Osteoblast (primary cell): ENCODE data around the gene ITIH4. TPM values are rescaled to one million over a fixed set of nuclear protein-coding genes. Genes with fewer than 3 reads are reported as not detected.

Source experiments
- DNase-seq: peaks from one replicate; pipeline ENCODE4 v3.0.0; 2011; ENCODE audit warnings: low spot score, mixed read lengths; ENCODE audit not compliant: insufficient read length; ENCODE audit errors: missing footprints
- H2AFZ ChIP-seq: 2 replicates; pipeline ENCODE4 v1.6.0; 2011; ENCODE audit warnings: mild to moderate bottlenecking, low read length
- H3K27ac ChIP-seq: 2 replicates; pipeline ENCODE4 v1.5.1; 2011; ENCODE audit warnings: mild to moderate bottlenecking, low read depth, low read length, moderate library complexity
- H3K27me3 ChIP-seq: 2 replicates; pipeline ENCODE4 v1.6.0; 2012; ENCODE audit warnings: mild to moderate bottlenecking, control low read depth, inconsistent platforms, low read length, moderate library complexity; ENCODE audit not compliant: insufficient read depth
- H3K36me3 ChIP-seq: 2 replicates; pipeline ENCODE4 v1.5.1; 2011; ENCODE audit warnings: mild to moderate bottlenecking, low read length, control low read depth, moderate library complexity; ENCODE audit not compliant: insufficient read depth
- H3K4me1 ChIP-seq: 2 replicates; pipeline ENCODE4 v1.5.1; 2011; ENCODE audit warnings: mild to moderate bottlenecking, low read length, control low read depth, moderate library complexity; ENCODE audit not compliant: insufficient read depth
- H3K4me2 ChIP-seq: 2 replicates; pipeline ENCODE4 v1.6.0; 2011; ENCODE audit warnings: mild to moderate bottlenecking, low read length; ENCODE audit not compliant: insufficient read depth
- H3K4me3 ChIP-seq: fragments of 200-600 bp; sonication (generic); 3 replicates; pipeline ENCODE4 v1.5.1; 2012; ENCODE audit warnings: mild to moderate bottlenecking, low read length, inconsistent platforms; ENCODE audit not compliant: insufficient read depth
- H3K79me2 ChIP-seq: 2 replicates; pipeline ENCODE4 v1.6.0; 2012; ENCODE audit warnings: mild to moderate bottlenecking, low read length, control low read depth, inconsistent platforms; ENCODE audit not compliant: insufficient read depth
- H3K9me3 ChIP-seq: 2 replicates; pipeline ENCODE4 v1.5.1; 2011; ENCODE audit warnings: low read depth, low read length, control low read depth
- H4K20me1 ChIP-seq: 2 replicates; pipeline ENCODE4 v1.6.0; 2012; ENCODE audit warnings: mild to moderate bottlenecking, low read length, control low read depth; ENCODE audit not compliant: insufficient read depth
- total RNA-seq: library from RNA; depleted of rRNA; stranded (reverse); fragments of >200 nt; gene quantifications from 2 replicates; pipeline ENCODE4 v1.2.3, GENCODE V29; 2012
- TF ChIP-seq, protein P1 (sequence below): IDR thresholded peaks from 2 replicates; pipeline ENCODE4 v1.5.1; 2011; ENCODE audit warnings: mild to moderate bottlenecking, low read depth, low read length, moderate library complexity; ENCODE audit errors: extremely low read depth

Gene ITIH4
- total RNA-seq, 1 donor, result 2.5 TPM

DNA sequence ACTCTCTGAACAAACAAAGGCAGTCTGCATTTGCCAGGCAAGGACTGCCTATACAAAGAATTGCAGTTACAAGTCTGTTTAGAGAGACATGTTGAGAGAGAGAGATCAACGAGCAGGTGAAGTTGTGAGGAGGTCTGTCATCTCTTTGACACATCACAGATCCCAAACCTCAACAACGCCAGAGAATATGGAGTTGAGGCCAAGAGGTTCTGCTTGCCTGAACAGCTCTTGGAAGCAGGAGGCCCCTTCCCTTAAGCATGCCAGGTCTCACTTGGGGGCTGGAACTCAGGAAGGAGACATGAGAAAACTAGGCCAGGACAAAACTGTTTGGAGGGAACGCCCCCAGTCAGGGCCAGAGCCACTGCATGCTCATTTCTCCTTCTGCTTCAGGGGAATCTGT, 26.7 kb upstream of the ITIH4 start:
- no peak overlapping the region for H2AFZ ChIP-seq
- no peak overlapping the region for H3K4me2 ChIP-seq
- no peaks in the 10 kb centered on the region for H3K27me3 ChIP-seq
- no peaks in the 10 kb centered on the region for H3K4me1 ChIP-seq
- no peak overlapping the region for H3K27ac ChIP-seq
- no peaks in the 10 kb centered on the region for H3K79me2 ChIP-seq
- H3K9me3 ChIP-seq, result no peaks in the 10 kb centered on the region
- no peak overlapping the region for H3K4me3 ChIP-seq
- H3K36me3 ChIP-seq, result peaks cover under 1% of the 10 kb centered on the region
- DNase-seq, result no peak
- TF ChIP-seq, protein P1, sequence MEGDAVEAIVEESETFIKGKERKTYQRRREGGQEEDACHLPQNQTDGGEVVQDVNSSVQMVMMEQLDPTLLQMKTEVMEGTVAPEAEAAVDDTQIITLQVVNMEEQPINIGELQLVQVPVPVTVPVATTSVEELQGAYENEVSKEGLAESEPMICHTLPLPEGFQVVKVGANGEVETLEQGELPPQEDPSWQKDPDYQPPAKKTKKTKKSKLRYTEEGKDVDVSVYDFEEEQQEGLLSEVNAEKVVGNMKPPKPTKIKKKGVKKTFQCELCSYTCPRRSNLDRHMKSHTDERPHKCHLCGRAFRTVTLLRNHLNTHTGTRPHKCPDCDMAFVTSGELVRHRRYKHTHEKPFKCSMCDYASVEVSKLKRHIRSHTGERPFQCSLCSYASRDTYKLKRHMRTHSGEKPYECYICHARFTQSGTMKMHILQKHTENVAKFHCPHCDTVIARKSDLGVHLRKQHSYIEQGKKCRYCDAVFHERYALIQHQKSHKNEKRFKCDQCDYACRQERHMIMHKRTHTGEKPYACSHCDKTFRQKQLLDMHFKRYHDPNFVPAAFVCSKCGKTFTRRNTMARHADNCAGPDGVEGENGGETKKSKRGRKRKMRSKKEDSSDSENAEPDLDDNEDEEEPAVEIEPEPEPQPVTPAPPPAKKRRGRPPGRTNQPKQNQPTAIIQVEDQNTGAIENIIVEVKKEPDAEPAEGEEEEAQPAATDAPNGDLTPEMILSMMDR, result no peak
- H4K20me1 ChIP-seq, result peaks cover 13% of the 10 kb centered on the region

DNA sequence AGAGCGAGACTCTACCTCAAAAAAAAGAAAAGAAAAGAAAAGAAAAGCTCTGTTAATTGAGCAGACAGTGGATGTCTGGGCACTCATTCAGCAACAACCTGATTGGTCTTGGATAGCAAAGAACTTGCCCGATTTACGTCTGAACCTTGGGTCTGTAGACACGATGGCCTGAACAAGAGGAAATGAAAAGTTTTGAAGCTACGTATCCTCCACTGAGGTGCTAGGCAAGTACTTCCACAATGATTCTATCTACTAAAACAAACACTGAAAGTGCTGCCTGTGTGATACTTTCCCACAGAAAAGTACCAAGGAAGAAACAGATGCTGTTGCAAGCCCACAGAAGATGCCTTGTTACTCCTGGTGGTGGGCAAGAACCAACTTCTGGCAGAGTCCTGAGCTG, 26.2 kb upstream of the ITIH4 start:
- Histone ChIP-seq H3K4me2 (no peak overlapping the region), H3K4me1 (no peaks in the 10 kb centered on the region), H2AFZ (no peak overlapping the region), H3K27ac (no peak overlapping the region), H3K36me3 (peaks cover 3% of the 10 kb centered on the region), H3K27me3 (no peaks in the 10 kb centered on the region), H3K9me3 (no peaks in the 10 kb centered on the region), H3K79me2 (no peaks in the 10 kb centered on the region), H4K20me1 (peaks cover 10% of the 10 kb centered on the region), H3K4me3 (no peak overlapping the region)
- DNase-seq, result no peak
- TF ChIP-seq, protein P1, result no peak

DNA sequence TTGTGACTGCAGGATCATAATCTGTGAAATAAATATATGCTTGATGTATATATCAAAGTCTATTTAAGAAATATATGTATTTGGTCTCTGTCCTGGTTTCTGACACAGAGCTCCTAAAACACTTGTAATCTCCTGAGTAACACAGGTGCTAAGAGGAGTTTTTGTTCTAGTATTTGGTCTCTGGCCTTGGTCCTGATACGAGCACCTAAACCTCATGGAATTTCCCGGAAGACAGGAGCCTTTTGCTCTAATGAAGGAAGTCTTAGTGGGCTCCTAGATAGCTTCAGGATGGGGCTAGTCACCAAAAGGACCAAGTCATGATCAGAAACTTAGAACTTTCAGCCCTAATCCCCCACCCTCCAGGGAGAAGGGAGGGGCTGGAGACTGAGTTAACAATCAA, 23.5 kb upstream of the ITIH4 start:
- H3K36me3 ChIP-seq, result peaks cover 3% of the 10 kb centered on the region
- H3K27ac ChIP-seq, result no peak overlapping the region
- no peak overlapping the region for H3K4me3 ChIP-seq
- no peaks in the 10 kb centered on the region for H3K79me2 ChIP-seq
- no peak for DNase-seq
- no peak overlapping the region for H2AFZ ChIP-seq
- H3K27me3 ChIP-seq, result no peaks in the 10 kb centered on the region
- TF ChIP-seq, protein P1, result no peak
- H3K9me3 ChIP-seq, result no peaks in the 10 kb centered on the region
- H4K20me1 ChIP-seq, result peaks cover 10% of the 10 kb centered on the region
- H3K4me1 ChIP-seq, result peaks cover under 1% of the 10 kb centered on the region
- no peak overlapping the region for H3K4me2 ChIP-seq

DNA sequence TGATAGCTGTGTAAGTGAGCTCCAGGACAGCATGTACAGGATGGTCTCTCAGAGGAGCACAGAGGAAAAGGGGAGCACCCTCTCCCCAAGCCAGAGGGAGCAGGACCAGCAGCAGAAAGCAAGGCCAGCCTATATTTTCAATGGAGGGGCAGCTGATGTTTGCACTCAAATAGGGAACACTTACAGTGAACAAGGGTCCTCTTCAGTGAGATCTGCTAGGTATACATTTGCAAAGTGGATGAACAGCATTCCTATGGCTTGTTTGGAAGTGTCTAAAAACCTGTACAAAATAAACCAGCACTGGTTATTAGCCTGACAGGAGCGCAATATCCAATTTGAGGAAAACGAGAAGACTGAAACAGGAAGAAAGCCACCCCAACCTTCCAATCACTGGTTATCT, 21.9 kb upstream of the ITIH4 start:
- no peak overlapping the region for H3K4me3 ChIP-seq
- DNase-seq, result no peak
- peaks cover 16% of the 10 kb centered on the region for H4K20me1 ChIP-seq
- no peak overlapping the region for H3K4me2 ChIP-seq
- peaks cover 5% of the 10 kb centered on the region for H3K36me3 ChIP-seq
- H3K9me3 ChIP-seq, result no peaks in the 10 kb centered on the region
- no peak overlapping the region for H2AFZ ChIP-seq
- peaks cover 4% of the 10 kb centered on the region for H3K4me1 ChIP-seq
- no peaks in the 10 kb centered on the region for H3K27me3 ChIP-seq
- no peak overlapping the region for H3K27ac ChIP-seq
- no peaks in the 10 kb centered on the region for H3K79me2 ChIP-seq
- TF ChIP-seq, protein P1, result no peak
